Limb (tissue), 2 donors: Measurements from ENCODE around the gene NINL.
"Not testable (repeated sequence)": the region's sequence is repeated elsewhere in the genome, so short reads cannot be mapped to it uniquely, and the experiment has no call there.

Experiments used
- DNase-seq, 2 donors: peaks; one replicate each; pipeline ENCODE4 v3.0.0-alpha.2; 2016; ENCODE audit errors: extremely low spot score in 2 of 2

The NINL gene

DNA sequence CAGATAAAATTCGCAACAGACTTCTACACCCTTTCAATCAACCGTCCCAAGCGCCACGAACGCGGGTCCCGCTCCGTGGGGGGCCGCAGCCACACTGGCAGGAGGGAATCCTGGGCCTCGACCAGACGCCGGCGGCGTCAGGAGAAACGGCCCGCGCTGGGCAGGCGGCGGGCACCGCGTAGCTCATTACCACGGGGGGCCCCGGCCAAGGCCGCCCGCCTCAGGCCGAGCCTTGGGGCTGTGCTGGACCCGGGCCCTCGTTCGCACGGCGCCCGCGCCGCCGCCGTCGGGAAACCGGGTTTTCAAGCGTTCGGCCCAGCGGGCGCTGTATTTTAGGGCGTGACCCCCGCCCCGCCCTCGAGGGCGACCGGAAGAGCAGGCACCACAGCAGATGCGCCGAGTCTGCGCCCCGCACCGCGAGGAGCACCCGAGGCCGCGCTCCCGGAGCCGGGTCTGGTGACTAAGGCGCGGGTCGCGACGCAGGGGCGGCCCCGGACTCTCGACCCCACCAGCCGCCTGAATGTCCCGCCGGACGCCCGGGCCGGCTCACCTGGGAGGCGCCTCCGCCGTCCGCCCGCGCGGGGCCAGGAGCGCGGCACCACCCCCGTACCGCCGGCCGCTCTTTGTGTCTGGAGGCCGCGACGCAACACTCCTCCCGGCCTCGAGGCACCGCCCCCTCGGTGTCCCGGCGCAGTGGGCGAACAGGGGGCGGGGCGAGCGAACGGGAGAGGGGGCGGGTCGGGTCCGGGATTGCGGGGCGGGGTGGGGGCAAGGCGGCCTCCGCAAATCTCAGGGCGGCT lies at the start of gene NINL:
Gene NINL, minus strand, starts transcription at position 627 of the 800 bp plus-strand sequence. CDS start 58,944 bp downstream, outside the sequence.
- DNase-seq = peak; percentile 7 to 88

DNA sequence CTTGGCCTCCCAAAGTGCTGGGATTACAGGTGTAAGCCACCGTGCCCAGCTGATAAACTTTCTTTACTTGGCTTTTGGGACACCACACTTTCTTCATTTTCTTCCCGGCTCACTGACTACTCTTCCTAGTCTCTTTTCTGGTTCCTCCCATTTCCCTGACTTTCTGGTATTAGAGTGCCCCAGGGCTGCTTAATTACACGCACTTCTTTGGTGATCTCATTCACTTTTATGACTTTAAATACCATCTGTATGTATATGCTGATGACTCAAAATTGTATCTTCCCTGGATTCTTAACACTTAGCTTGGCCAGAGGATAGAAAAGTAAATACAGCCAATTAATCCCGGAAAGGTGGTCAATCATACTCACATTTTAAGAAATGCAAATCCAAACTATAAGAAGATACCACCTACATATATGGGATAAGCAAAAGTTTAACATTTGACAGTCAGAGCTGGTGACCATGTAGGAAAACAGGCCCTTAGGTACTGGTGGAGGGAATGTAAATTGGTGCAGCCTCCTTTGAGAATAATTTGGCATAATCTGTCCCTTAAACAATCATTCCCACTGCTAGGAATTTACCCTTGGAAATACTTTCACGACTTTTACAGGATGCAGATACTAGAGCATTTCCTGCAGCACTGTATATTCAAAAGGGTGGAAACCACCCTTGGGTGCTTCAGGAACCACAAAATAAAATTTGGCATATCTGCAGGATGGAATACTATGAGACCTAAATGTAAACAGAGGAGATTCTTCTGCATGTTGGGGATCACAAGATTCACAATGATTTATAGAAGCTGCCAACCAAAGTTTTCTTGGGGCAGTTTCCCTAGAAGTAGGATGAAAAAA lies 47.8 kb upstream of the NINL start:
- no peak for DNase-seq

DNA sequence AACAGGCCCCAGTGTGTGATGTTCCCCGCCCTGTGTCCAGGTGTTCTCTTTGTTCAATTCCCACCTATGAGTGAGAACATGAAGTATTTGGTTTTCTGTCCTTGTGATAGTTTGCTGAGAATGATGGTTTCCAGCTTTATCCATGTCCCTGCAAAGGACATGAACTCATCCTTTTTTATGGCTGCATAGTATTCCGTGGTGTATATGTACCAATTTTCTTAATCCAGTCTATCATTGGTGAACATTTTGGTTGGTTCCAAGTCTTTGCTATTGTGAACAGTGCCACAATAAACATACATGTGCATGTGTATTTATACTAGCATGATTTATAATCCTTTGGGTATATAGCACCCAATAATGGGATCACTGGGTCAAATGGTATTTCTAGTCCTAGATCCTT lies 45.3 kb upstream of the NINL start:
- DNase-seq = not testable (repeated sequence)

DNA sequence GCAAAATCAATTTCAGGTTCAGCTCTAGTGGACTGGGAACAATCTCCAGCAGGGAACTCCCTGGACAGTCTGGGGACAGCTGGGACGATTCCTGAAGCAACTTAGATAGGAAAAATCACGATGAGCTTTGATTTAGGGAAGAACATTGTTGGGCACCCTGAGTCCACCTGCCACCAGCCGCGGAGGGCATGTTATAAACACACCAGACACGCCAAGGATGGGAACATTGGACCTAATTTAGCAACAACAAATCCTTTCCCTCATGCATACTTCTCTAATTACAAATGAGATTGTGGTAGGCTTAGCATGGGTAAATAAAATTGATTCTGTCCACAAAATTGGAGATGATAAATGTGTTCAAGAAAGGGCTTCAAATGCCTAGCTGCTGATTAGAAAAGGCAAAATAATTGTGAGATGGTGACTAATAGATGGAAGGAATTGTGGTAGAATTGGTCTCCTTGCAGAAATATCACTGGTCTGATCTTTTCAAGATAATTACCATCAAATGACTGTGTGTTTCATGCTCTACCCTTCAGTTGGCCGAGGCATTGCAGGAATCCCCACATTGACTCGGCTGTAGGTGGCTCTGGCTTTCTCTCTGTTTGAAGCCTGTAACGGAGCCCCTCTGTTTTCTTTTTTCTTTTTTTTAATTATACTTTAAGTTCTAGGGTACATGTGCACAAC lies 44.6 kb upstream of the NINL start:
- no peak for DNase-seq

DNA sequence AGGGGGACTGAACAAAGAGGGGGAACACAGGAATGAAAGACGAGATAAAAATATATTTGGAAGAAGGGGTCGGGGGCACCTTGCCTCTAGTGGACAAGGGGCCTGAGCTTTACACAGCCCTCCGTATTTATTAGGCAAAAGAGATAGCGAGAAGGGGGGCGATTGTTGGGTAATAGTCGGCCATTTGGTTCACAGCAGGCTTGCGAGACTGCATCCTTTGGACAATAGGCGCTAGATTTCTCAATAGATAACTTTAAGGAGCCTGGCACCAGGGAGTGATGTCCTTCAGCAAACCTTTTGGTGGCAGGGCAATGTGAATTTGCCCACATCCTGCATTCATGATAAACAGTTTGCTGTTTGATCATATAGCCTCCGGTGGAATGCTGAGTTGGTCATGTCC lies 41.4 kb upstream of the NINL start:
- DNase-seq = no peak

DNA sequence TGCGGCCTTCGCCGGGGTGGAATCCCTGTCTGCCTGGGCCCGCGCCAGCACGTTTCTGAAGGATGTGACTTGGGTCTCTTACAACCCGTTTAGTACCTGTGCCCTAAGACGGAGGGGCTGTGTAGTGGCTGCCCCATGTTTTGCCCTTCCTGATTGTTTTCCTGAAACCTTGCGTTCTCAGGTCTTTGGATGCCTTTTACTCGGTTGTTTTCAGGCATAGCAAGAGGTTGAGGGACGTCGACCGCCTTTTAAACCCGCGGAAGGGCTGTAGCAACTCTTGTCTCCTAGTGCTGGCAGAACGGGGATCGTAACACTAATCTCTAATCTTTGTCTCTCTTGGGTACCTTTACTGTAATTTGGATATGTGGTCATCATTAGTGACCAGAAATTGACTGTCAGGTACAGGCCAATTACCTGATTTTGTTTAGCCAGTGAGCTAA lies 39.2 kb upstream of the NINL start:
- DNase-seq = no peak

DNA sequence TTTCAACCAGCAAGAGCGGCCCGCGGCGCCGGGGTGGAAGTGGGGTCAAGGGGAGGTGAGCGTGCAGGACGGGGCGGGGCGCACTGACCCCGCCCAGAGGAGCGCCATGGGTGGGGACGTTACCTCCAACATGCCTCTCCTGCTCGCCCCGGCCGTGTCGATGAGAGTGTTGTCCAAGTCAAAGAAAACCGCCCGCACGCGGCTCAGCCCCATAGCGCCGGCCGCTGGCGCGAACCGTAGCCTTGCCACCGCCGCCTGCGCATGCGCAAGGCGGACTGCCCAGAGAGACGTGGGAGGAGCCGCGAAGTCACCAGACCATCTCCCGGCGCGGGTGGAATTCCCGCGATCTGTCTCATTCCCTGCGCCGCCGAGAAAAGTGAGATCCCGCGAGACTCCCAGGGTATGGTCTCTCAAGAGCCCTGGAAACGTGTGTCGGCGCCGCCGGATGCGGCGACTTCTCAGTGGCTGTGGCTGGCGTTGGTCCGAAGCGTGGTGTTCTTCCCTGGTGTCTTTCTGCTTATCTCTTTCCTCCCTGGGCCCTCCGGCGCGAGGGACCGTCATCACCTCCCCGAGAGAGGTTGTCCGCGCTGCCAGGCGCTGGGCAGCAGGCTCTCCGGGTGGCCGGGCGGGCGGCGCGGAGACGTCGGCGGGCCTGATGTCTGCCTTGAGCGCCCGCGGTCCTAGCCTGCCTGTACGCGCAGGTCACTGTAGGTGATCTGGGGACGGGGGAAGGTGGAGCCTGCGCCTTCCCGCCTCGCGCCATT lies 38.6 kb upstream of the NINL start, which contains the start of gene NANP:
Gene NANP, minus strand, starts transcription at position 279 of the 764 bp plus-strand sequence. Its CDS starts 66 bp downstream, at position 213.
- peak; percentile 97 for DNase-seq

DNA sequence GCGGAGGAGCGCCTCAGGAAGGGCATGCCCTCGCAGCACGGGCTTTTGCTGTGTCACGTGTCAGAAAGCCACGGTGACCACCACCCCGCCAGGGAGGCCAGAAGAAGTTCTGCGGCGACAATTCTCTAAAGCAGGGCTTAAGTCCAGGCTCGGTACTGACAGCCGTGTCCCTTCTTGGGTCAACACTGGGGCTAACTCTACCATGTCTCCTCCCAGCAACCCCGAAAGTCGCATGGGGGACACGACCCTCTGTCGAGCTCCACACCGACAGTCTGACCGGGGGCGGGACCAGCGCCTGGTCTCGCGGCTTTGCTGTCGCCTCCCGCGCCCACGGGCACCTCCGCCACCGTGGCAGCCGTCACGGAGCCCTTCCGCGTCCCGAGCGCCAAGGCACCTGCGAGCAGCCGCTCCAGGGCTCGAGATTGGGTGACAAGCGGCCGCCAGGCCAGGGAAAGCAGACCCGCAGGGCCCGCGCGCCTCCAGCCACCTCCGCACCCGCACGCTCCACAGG lies 37.9 kb upstream of the NINL start:
- peak; percentile 7 to 63 for DNase-seq

DNA sequence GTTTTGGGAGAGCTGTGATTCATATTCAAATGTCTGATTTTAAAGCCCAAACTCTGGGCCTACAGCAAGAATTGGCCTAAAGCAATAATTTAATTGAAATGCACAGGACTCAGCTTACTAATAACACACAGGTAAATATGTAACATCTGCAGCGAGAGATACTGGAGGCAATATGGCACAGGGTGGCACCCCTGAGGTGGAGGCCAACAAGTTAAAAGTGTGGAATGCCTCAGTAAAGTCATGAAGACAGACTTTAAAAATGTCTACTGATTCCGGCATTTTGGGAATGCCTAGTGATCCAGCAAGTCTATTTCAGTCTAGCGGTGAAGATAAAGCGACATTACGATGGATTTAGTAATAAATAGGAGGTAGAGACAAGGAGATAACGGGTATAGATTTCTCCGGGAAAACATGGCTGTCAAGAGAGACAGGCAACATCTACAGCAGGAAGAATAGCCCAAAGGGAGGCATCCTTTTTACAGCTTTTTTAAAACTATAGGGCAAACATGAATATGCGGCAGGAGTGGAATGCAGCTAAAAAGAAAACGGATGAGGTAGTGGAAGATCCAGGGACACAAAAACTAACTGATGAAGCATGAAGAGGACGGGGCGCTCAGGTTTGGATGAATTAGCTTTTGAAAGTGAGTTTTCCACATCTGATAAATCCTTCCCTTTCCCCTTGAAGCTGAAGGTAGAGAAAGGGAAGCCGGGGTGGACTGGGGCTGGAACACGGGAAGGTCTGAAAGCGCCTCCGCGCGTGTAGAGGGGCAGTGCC lies 37.3 kb upstream of the NINL start:
- DNase-seq = no peak

DNA sequence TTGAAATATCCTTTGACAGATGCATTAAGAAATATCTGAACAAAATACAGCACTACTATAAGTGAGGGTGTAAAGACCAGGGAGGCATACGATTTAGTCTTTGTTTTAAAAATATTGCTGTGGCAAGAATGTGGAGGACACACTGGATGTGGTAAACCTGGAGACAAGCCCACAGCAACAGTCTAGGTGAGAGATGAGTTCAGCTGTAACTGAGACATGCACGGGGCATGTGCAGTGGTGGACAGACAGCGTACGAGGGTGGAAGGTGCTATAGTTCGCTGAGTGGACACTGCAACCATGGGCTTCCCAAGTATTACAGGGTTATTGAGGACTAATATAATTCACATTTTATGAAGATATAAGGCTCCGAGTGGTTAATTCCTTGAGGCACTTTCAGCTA lies 36.7 kb upstream of the NINL start:
- DNase-seq = no peak

DNA sequence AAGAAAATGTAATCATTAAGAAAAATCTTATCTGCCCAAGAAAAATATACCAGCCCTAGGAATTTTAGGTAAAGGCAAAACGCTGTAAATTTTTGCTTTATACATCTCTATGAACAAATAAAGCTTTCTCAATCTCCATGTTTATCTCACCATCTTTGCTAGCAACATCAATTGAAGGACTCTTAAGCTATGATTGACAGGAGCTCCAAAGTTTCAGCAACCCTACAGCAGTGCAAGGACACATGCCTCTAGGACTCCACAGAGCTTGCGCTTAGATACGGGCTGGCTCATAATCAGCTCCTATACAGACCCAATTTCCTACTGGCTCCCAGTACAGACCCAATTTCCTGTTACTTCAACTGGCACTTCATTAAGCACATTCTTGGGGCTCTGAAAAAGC lies 34.2 kb upstream of the NINL start:
- DNase-seq = no peak

DNA sequence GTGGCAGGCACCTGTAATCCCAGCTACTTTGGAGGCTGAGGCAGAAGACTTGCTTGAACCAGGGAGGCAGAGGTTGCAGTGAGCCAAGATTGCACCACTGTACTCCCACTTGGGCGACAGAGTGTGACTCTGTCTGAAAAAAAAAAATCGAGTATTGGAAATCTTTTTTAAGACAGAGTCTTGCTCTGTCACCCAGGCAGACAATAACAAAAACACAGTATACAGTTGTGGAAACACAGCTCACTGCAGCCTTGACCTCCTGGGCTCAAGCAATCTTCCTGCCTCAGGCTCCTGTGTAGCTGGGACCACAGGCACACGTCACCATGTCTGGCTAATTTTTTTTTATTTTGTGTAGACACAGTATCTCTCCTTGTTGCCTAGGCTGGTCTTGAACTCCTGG lies 23.4 kb upstream of the NINL start:
- DNase-seq = no peak

DNA sequence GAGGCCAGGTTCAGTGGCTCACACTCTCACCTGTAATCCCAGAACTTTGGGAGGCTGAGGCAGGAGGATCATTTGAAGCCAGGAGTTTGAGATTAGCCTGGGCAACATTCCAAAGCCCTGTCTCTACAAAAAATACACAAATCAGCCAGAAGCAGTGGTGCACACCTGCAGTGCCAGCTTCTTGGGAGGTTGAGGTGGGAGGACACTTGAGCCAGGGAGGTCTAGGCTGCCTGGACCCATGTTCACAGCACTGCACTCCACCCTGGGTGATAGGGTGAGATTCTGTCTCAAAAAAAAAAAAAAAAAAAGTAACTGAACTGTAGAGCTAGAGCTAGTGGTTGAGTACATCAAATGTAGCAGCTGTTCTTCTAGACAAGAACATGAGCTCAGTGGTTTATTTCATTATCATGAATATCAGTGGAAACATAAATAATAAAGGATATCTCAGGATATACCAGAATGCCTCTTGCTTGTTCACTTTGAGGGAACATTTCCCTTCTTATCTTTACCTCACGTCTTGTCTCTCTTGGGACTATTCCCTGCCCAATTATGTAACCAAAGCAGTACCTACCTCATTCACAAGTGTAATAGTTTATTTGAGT lies 20.9 kb upstream of the NINL start:
- no peak for DNase-seq

DNA sequence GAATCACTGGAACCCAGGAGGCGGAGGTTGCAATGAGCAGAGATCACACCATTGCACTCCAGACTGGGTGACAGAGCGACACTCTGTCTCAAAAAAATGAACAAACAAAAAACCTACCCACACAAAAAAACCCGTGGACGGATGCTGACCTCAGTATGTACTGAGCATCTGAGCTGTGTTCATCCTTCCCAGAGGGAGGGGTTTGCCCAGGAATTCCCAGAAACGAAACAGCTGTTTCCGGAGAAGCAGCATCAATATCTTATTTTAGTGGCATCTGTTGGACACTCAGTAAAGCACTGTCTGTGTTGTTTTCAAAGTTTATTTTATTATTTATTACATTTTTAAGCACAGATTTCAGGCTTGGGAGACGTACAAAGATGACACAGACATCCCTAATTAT lies 19.8 kb upstream of the NINL start:
- no peak for DNase-seq

DNA sequence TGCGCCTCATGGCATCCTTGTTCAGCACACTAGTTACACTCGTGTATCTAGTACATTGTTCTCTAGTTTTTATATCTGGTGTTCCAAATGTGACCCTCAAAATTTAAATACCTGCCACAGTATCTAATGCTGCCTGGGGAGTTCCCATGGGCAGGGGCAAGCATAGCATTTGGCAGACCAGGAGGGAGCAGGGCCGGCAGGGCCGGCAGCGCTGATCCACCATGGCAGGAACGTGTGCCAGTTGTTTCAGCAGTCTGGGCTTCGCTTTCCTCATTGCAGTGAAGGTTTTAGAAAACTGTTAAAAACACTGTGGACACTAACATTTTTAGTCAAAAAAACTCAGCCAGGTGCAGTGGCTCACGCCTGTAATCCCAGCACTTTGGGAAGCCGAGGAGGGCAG lies 19.3 kb upstream of the NINL start:
- DNase-seq = no peak

DNA sequence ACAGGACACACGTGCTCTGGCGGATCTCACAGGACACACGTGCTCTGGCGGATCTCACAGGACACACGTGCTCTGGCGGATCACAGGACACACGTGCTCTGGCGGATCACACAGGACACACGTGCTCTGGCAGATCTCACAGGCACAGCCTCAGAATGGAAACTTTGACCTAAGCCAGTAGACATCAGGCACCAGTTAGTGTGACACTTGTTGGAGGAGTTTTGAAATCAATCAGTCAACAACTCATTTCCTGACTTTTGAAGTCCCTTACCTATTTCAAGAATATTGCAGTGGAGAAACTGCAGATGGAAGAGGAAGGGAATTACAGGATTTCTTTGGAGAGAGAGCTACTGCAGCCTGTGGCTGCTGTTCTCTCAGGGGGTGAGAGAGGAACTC lies 17.6 kb upstream of the NINL start:
- not testable (repeated sequence) for DNase-seq

DNA sequence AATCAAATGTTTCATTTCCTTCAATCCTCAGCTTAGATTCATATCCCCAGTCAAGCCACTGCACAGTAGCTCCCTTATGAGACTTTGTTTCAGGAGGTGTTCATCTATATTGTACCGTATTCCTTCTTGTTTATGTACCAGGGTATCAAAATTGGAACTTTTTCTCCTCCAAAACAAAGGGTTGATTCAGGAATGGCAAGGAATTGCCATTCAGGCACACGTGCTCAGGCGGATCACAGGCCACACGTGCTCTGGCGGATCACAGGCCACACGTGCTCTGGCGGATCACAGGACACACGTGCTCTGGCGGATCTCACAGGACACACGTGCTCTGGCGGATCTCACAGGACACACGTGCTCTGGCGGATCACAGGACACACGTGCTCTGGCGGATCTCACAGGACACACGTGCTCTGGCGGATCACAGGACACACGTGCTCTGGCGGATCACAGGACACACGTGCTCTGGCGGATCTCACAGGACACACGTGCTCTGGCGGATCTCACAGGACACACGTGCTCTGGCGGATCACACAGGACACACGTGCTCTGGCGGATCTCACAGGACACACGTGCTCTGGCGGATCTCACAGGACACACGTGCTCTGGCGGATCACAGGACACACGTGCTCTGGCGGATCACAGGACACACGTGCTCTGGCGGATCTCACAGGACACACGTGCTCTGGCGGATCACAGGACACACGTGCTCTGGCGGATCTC lies 17.0 kb upstream of the NINL start:
- not testable (repeated sequence) for DNase-seq

DNA sequence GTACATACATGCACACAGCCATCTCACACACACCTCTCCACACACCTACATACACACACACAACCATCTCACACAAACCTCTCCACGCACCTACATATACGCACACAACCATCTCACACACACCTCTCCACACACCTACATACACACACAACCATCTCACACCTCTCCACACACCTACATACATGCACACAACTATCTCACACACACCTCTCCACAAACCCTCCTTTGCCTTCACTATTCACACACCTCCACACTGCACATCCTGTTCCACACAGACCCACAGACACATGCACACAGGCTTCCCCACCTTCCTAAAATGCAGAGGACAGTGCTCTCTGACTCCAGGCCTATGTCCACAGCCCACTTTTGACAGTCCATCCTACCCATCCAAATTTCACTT lies 16.3 kb upstream of the NINL start:
- no peak for DNase-seq

DNA sequence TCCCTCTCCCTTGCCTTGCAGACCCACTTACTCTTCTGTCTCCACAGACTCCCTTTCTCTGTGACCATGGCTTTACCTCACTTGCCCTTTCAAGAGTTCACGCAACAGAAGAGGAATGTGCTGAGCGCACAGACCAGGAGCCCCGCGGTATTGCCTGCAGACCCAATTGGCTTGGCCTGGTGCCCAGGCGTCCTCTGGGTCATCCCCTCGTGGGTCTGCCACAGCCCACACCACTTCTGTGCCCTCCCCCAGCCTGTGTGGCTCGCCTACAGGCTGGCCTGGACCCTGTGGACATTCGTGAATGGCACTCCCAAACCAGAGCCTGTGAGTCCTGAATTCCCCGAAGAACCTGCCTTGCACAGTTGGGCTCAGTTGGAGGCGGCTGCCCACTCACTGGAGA lies 15.3 kb upstream of the NINL start:
- no peak for DNase-seq
